Measurements from ENCODE around the gene NAV3.

NAV3 gene

DNA sequence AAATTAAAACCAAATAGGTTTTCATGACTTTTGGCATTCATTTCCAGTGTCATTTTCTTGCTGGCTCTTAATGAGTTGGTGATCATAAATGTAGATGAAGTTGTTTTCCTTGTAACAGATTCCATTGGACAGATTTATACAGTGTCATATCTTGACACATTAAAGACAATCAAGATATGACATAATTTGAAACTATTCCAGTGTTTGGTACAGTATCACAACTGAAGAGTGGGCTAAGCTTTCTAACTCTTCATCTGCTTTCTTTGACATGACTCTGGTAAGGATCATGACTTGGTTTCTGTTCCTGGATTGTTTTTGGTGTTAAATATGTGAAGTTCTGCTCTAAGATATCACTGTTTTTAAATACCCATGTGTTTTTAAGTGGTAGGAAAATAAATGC is 289.6 kb downstream of the NAV3 start:
- no peak for DNase-seq (ENCODE audit: low read depth in 2 of 2)

DNA sequence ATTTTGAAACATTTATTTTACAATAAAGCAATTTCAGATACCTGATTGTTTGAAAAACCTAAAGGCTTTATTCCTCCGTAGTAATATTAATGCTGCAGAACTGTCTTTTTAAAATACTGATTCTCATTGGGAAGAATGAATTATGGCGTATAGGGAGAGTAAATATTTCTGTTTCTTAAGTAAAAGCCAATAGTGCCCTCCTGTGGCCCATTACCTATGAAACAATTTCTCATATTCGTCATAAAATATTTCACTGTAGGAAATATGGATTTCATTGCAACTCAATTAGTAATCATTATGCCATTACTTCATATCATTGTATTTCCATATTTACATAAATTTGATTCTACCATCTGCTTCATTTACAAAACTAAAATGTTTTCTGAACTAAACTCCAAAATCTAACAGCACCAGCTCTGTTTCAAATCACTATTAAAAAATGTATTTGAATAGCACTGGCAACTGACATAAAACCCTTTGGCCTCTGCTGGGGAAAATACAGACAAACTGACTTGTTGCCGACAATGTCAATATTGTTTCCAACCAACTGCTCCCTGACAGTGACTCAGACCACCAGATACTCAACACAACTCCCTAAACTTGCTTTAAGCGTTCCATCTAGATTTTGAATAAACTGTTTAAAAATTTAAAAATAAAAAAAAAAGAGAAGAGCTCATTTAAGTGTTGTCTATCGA is 290.3 kb downstream of the NAV3 start:
- DNase-seq (ENCODE audit: low read depth in 2 of 2), result no peak

GRCh38 chr12:78121969-78122610 is 291.4 kb downstream of the NAV3 start:
- DNase-seq (ENCODE audit: low read depth in 2 of 2), result no peak

DNA sequence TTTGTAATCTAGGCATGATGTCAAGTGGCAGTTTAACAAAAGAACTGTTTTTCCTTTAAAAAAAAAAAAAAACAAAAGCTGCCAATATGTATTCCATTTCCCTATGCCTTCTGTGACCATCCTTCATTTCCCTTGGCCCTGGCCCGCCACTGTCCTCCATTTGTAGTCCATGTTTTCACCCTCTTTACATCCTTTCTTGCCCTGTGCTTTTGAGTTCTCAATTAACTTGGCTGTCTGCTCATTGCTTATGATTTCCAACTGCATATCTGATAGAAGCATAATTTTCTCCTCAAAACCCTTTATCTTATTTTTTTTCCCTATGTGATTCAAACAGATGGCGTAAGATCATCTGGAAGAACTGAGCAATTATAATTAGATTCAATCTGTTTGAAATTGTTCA is 297.5 kb downstream of the NAV3 start:
- DNase-seq (ENCODE audit: low read depth in 2 of 2), result no peak

GRCh38 chr12:78143717-78144116 is 313.0 kb downstream of the NAV3 start:
- no peak for DNase-seq (ENCODE audit: low read depth in 2 of 2)

DNA sequence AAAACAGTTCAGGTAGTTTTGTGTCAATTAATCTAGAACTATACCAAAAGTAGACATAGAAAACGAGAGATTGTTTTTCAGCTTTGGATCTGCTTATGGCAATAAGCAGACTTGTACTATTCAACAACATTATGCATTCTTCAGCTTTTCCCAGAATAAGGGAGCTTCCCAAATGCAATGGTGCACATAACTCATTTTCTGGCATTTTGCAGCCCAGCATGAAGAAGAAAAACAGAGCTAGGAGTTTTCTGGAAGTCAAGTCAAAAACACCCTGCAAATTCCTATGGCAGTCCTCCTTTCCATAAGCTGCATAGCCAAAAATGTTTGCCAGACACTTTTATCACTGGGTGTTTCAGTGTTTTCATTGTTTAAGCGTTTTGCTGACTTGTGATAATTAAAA is 314.7 kb downstream of the NAV3 start:
- DNase-seq (ENCODE audit: low read depth in 2 of 2), result no peak

DNA sequence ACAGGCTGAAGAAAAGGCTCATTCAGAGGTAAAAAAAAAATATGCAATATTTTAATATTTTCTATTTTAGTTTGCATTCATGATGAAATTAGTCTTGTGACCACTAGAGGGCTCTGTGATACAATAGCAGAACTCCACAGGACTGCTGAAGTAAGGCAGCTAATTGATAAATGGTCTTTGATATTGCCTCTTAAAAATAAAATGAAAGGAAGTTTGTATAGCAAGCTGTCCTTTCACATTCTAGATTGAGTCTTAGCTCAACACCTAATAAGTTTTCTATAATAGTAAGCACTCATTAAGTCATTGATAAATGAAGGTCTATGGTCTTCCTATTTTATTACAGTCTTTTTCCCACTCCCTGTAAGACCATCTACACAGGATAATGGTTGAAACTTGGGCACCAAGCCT is 315.7 kb downstream of the NAV3 start:
- no peak for DNase-seq (ENCODE audit: low read depth in 2 of 2)

GRCh38 chr12:78149459-78149858 is 318.8 kb downstream of the NAV3 start:
- DNase-seq (ENCODE audit: low read depth in 2 of 2), result no peak

- DNase-seq (ENCODE audit: low read depth in 2 of 2), result no peak
Measured at GRCh38 chr12:78155546-78155945, 324.9 kb downstream of the NAV3 start.

DNA sequence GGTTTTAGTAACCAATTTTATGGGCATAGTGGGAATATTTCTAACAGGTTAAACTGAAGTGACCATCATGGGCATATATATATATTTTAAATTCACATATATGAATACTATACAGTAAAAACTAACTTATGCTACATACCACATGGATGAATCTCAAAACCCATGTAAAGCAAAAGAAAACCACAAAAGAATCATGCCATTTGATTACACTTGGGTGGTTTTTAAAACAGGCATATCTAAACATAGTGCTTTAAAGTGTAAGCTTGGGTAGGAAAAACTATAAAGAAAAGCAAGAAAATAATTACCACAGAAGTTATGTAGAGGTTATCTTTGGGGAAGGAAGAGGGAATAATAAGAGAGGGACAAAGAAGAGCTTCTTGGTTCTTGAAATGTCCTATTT is 326.1 kb downstream of the NAV3 start:
- DNase-seq (ENCODE audit: low read depth in 2 of 2), result no peak

- DNase-seq (ENCODE audit: low read depth in 2 of 2), result no peak
Measured at GRCh38 chr12:78157199-78157598, 326.5 kb downstream of the NAV3 start.

DNA sequence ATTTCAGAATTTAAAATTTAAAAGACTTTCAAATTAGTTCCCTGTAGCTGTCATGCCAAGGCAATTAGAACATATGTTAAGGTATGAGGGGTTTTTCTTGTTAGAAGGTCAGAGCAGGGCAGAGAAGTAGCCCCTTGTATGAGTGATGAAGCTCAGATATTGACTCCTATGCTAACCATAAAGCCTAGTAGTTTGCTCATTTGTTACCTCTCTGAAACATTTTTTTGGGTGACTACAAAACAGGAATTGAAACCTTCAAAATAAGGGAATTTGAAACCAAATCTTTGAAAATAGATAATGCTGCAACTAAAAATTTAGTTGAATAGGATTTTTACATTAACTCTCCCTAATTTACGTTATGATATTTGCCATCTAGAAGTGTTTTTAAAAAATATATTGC is 333.5 kb downstream of the NAV3 start:
- DNase-seq (ENCODE audit: low read depth in 2 of 2), result no peak

- DNase-seq (ENCODE audit: low read depth in 2 of 2), result no peak
Measured at GRCh38 chr12:78167510-78167909, 336.8 kb downstream of the NAV3 start.

DNA sequence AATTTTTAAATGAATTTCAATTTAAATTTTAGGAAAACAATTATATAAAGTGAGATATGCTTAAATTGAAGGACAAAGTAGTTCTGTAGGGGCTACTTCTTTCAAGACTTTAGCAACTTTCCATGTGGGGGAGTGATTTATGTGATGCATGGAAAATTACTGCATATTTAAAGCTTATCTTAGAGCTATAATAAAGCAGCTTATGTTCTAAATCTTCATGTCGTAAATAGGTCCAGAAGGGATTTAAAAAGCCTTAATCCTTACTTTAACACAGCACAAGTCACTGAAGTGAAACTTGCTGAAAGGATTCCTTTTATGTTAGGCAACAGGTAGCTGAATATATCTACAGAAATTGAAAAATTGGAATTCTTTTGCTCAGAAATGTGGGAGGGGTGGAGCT is 340.4 kb downstream of the NAV3 start:
- DNase-seq (ENCODE audit: low read depth in 2 of 2), result no peak

DNA sequence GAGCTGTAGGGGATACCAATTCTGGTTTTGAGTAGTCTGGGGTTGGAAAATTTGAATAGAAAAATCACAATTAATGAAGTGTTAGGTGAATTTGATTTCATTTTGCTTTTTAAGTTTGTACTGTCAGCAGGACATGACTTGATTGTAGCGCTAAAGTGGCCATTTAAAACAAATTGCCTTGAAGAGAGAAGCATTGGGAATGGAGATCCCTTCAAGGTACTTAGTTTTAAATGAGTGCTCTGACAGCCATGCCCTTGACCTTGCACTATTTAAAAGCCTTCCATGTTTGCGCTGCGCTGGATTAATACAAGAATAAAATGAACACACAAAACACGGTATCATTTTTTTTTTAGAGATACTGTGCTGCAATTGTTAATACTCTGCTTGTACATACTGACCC is 345.9 kb downstream of the NAV3 start:
- no peak for DNase-seq (ENCODE audit: low read depth in 2 of 2)

DNA sequence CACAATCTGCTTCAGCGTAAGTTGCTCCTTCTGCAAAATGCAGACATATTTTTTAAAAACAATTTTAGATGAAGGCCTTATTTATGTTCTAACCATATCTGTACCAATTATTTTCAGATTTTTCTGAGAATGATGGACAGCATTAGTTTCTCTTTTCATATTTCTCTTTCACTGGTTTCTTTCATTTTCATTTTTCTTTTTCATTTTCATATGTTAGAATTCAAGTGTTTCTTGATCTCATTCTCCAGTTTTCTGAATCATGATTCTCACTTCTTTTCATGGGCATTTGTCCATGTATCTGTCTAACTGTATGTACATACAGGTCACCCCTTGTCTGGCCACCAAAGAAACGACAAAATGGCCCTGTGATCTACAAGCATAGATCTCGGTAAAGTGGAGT is 346.6 kb downstream of the NAV3 start:
- DNase-seq (ENCODE audit: low read depth in 2 of 2), result no peak

- DNase-seq (ENCODE audit: low read depth in 2 of 2), result no peak
Measured at GRCh38 chr12:78179346-78179745, 348.7 kb downstream of the NAV3 start.

DNA sequence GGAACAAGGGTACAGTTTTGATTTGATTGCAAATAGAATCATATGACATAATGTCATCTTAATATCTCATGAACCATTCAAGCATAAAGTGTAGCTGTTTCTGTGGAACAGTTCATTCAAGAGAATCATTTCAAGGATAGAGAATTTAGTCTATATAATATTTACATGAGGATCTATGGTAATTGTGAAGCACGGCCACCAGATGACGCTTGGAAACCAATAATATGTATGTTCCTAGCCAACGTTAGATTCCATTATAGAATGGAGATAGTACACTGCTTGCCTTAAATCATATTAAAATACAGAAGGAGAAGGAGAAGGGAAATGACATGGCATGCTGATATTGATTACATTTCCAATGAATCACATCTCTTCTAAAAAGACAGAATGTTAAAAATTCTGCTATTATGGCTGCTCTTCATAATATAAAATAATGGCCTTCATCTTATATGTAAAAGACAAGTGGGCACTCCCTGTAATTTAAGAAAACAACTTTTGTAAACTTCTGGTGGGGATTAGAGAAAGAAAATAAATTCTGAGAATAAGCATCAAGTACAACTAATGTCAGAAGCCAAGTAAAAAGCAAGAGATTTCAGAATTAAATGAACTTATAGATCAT is 351.0 kb downstream of the NAV3 start:
- no peak for DNase-seq (ENCODE audit: low read depth in 2 of 2)

- DNase-seq (ENCODE audit: low read depth in 2 of 2), result no peak
Measured at GRCh38 chr12:78183824-78184223, 353.1 kb downstream of the NAV3 start.

DNA sequence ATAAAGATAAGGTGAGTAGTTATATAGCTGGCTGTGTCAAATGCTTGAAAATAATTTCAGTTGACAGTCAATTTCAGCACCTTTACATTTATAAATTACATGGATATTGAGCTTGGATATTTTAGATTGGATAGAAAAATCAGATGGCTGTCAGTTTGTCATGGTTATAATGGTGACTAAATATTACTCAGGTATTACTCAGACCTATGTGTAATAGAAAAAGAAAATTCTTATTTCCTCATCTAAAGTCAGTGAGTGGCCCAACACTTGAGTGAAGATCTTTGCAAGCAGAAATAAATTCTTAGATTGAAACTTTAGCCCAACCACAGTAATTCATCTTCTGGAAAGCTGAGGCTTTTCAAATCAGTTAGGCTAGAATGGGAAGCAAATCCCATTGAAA is 354.4 kb downstream of the NAV3 start:
- no peak for DNase-seq (ENCODE audit: low read depth in 2 of 2)

DNA sequence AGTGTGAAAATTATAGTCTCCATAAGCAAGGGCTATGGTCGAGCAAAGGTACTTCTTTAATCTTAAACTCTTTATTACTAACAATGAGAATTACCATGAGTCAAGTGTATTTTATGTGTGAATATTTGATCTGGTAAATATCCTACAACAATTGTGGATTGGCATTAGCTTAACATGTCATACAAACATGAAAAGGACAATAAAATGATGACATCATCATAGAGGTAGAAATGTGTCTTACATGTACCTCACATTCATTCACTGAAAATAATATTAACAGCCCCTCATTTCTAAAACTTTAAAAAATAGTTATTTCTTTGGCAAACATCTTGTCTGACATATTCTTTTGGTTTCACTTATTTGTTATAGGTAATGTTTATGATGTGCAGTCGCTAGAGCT is 355.0 kb downstream of the NAV3 start:
- no peak for DNase-seq (ENCODE audit: low read depth in 2 of 2)

DNA sequence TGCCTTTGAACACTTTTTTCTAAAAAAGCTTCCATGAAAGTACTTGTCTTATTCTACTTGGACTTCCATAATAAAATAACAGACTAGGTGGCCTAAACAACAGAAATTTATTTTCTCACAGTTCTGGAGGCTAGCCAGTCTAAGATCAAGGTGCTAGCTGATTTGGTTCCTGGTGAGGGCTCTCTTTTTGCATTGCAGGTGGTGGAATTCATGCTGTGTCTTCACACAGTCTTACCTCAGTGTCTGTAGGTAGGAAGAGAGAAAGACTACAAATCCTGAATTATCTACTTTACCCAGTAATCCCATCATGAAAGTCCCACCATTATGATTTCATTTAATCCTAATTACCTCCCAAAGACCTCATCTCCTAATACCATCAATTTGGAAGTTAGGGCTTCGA is 356.0 kb downstream of the NAV3 start:
- DNase-seq (ENCODE audit: low read depth in 2 of 2), result no peak

GRCh38 chr12:78187741-78188140 is 357.0 kb downstream of the NAV3 start:
- DNase-seq (ENCODE audit: low read depth in 2 of 2), result no peak

Measured in stimulated activated CD4-positive, alpha-beta T cell treated with anti-CD3 and anti-CD28 coated beads, Interleukin-1b, Interleukin-23, amount 100 ng/mL, for 4 hours (primary cell).